Astrocyte (in vitro differentiated cells and primary cell): ENCODE measurements around the gene HMX2. TPM values are rescaled to one million over a fixed set of nuclear protein-coding genes. Genes with fewer than 3 reads are reported as not detected.

Source experiments
- DNase-seq: peaks from one replicate; pipeline ENCODE4 v3.0.0-alpha.2; 2010; ENCODE audit warnings: low read depth
- FAIRE-seq: peaks from 2 replicates; lab custom pipeline; 2011; peaks lifted over from hg19 to GRCh38; lab: Jason Lieb, UNC
- H2AFZ ChIP-seq: 2 replicates; pipeline ENCODE4 v1.6.0; 2012; ENCODE audit warnings: low read depth, low read length, inconsistent platforms
- H3K27ac ChIP-seq: 2 replicates; pipeline ENCODE4 v1.5.1; 2011; ENCODE audit warnings: low read depth, low read length, inconsistent platforms
- H3K27me3 ChIP-seq: 2 replicates; pipeline ENCODE4 v1.6.0; 2011; ENCODE audit warnings: low read length, inconsistent platforms; ENCODE audit not compliant: insufficient read depth
- H3K36me3 ChIP-seq: 2 replicates; pipeline ENCODE4 v1.5.1; 2011; ENCODE audit warnings: low read length, inconsistent platforms; ENCODE audit not compliant: insufficient read depth
- H3K4me1 ChIP-seq: 2 replicates; pipeline ENCODE4 v1.5.1; 2011; ENCODE audit warnings: low read length, inconsistent platforms; ENCODE audit not compliant: insufficient read depth
- H3K4me2 ChIP-seq: 2 replicates; pipeline ENCODE4 v1.6.0; 2012; ENCODE audit warnings: low read length, inconsistent platforms
- H3K4me3 ChIP-seq: 2 replicates; pipeline ENCODE4 v1.5.1; 2011; ENCODE audit warnings: low read depth, mild to moderate bottlenecking, low read length, inconsistent platforms; ENCODE audit not compliant: insufficient read depth
- H3K79me2 ChIP-seq: 2 replicates; pipeline ENCODE4 v1.6.0; 2012; ENCODE audit warnings: mild to moderate bottlenecking, low read length, inconsistent platforms; ENCODE audit not compliant: insufficient read depth
- H3K9ac ChIP-seq: 2 replicates; pipeline ENCODE4 v1.6.0; 2012; ENCODE audit warnings: mild to moderate bottlenecking, low read length, inconsistent platforms
- H3K9me3 ChIP-seq: 2 replicates; pipeline ENCODE4 v1.5.1; 2012; ENCODE audit warnings: low read depth, mild to moderate bottlenecking, low read length, inconsistent platforms; ENCODE audit not compliant: insufficient read depth
- H4K20me1 ChIP-seq: 2 replicates; pipeline ENCODE4 v1.6.0; 2012; ENCODE audit warnings: low read length, inconsistent platforms; ENCODE audit not compliant: insufficient read depth
- H3K27ac Mint-ChIP-seq: one replicate; pipeline ENCODE4 v1.8.0; 2021; ENCODE audit warnings: mild to moderate bottlenecking, mixed read lengths; ENCODE audit not compliant: unreplicated experiment
- H3K27me3 Mint-ChIP-seq: one replicate; pipeline ENCODE4 v1.8.0; 2021; ENCODE audit warnings: low read depth, mixed read lengths; ENCODE audit not compliant: unreplicated experiment
- H3K36me3 Mint-ChIP-seq: one replicate; pipeline ENCODE4 v1.8.0; 2021; ENCODE audit warnings: low read depth, mixed read lengths; ENCODE audit not compliant: unreplicated experiment
- H3K4me1 Mint-ChIP-seq: one replicate; pipeline ENCODE4 v1.8.0; 2021; ENCODE audit warnings: low read depth, mixed read lengths; ENCODE audit not compliant: unreplicated experiment
- H3K4me3 Mint-ChIP-seq: one replicate; pipeline ENCODE4 v1.8.0; 2021; ENCODE audit warnings: mild to moderate bottlenecking, moderate library complexity, mixed read lengths; ENCODE audit not compliant: unreplicated experiment
- H3K9me3 Mint-ChIP-seq: one replicate; pipeline ENCODE4 v1.8.0; 2021; ENCODE audit warnings: mild to moderate bottlenecking, mixed read lengths; ENCODE audit not compliant: unreplicated experiment
- EZH2 ChIP-seq: IDR thresholded peaks from 2 replicates; pipeline ENCODE4 v1.6.1; 2012; ENCODE audit warnings: mild to moderate bottlenecking, low read length, inconsistent platforms; ENCODE audit not compliant: insufficient read depth
- total RNA-seq: library from RNA; stranded (reverse); gene quantifications from 2 replicates; pipeline ENCODE4 v1.2.1, GENCODE V29; 2021
- TF ChIP-seq, protein P1 (sequence below): IDR thresholded peaks from 2 replicates; pipeline ENCODE4 v1.5.1; 2011; ENCODE audit warnings: low read depth, mild to moderate bottlenecking, inconsistent platforms, low read length, moderate library complexity; ENCODE audit not compliant: insufficient read depth

The HMX2 gene
- total RNA-seq, 1 donor from 2014 or later: not detected

DNA sequence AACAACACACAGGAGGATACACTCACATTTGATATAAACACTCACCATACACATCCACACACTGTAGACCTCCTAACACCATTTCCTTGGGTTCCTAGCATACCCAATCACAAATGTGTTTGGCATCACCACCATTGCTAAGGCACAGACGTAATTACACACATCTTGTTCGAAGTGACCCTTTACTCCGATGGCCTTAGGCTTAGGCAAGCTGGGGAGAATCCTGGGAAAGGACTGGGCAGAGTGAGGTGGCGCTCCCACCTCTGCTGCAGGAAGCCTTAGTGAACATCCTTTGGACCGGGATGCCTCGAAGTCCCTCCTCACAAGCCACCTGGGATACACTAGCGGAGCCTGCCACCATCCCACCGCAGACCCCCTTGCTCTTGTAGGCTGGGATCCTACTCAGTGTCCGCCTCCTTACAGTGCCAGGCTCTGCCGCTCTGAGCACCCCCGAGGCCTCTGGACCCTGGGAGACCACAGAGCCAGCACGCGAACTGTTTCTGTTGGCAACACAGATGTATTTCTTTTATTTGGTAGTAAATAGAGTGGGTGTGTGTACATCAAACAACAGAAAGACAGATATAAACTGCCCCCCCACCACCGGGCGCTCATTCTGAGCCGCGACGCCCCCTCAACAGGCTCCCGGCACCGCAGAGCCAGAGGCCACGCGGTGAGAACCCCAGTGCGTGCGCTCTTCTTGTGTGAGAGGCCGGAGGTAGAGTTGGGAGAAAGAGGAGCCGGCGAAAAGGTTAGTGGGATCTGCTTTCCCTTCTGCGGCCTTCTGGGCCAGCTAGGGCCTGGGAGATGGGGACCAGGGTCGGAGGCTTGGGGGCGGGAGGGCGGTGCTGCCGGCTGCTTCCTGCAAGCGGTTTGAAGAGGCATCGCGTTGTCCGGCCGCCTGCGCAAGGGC lies 5.9 kb upstream of the HMX2 start:
- H3K4me1 ChIP-seq: no peaks in the 10 kb centered on the region
- H3K36me3 ChIP-seq: no peaks in the 10 kb centered on the region
- H3K9ac ChIP-seq: no peak overlapping the region
- Mint-ChIP-seq H3K36me3 (peaks cover 2% of the 10 kb centered on the region), H3K4me3 (no peak overlapping the region), H3K27ac (no peak overlapping the region), H3K27me3 (peaks cover 83% of the 10 kb centered on the region), H3K4me1 (peaks cover 2% of the 10 kb centered on the region), H3K9me3 (peaks cover 24% of the 10 kb centered on the region)
- H2AFZ ChIP-seq: no peak overlapping the region
- H3K4me2 ChIP-seq: no peak overlapping the region
- no peaks in the 10 kb centered on the region for H3K79me2 ChIP-seq
- peaks cover 4% of the 10 kb centered on the region for H3K9me3 ChIP-seq
- TF ChIP-seq, protein P1, sequence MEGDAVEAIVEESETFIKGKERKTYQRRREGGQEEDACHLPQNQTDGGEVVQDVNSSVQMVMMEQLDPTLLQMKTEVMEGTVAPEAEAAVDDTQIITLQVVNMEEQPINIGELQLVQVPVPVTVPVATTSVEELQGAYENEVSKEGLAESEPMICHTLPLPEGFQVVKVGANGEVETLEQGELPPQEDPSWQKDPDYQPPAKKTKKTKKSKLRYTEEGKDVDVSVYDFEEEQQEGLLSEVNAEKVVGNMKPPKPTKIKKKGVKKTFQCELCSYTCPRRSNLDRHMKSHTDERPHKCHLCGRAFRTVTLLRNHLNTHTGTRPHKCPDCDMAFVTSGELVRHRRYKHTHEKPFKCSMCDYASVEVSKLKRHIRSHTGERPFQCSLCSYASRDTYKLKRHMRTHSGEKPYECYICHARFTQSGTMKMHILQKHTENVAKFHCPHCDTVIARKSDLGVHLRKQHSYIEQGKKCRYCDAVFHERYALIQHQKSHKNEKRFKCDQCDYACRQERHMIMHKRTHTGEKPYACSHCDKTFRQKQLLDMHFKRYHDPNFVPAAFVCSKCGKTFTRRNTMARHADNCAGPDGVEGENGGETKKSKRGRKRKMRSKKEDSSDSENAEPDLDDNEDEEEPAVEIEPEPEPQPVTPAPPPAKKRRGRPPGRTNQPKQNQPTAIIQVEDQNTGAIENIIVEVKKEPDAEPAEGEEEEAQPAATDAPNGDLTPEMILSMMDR: no peak
- peak; percentile 36 for TF ChIP-seq EZH2
- no peak overlapping the region for H3K4me3 ChIP-seq
- H3K27ac ChIP-seq: no peak overlapping the region
- FAIRE-seq: no peak
- DNase-seq: no peak
- H4K20me1 ChIP-seq: peaks cover 37% of the 10 kb centered on the region
- peaks cover 96% of the 10 kb centered on the region for H3K27me3 ChIP-seq

- FAIRE-seq: no peak
- H3K27ac ChIP-seq: no peak overlapping the region
- no peak overlapping the region for H2AFZ ChIP-seq
- no peaks in the 10 kb centered on the region for H3K4me1 ChIP-seq
- TF ChIP-seq, protein P1: no peak
- peak; percentile 66 for TF ChIP-seq EZH2
- H3K9me3 Mint-ChIP-seq: peaks cover 25% of the 10 kb centered on the region
- no peak overlapping the region for H3K4me3 Mint-ChIP-seq
- H3K27me3 ChIP-seq: peaks cover 96% of the 10 kb centered on the region
- no peaks in the 10 kb centered on the region for H3K79me2 ChIP-seq
- no peak overlapping the region for H3K9ac ChIP-seq
- H4K20me1 ChIP-seq: peaks cover 37% of the 10 kb centered on the region
- peak overlapping the region; percentile 62 for H3K27ac Mint-ChIP-seq
- no peak overlapping the region for H3K4me3 ChIP-seq
- peaks cover 2% of the 10 kb centered on the region for H3K36me3 Mint-ChIP-seq
- peaks cover 2% of the 10 kb centered on the region for H3K4me1 Mint-ChIP-seq
- no peak overlapping the region for H3K4me2 ChIP-seq
- no peak for DNase-seq
- peaks cover 84% of the 10 kb centered on the region for H3K27me3 Mint-ChIP-seq
- H3K9me3 ChIP-seq: peaks cover 4% of the 10 kb centered on the region
- H3K36me3 ChIP-seq: no peaks in the 10 kb centered on the region
Measured at GRCh38 chr10:123142701-123143161, 5.2 kb upstream of the HMX2 start.
